CD4-positive, alpha-beta T cell (primary cell): ENCODE data around the gene FFAR1. TPM values are rescaled to one million over a fixed set of nuclear protein-coding genes. Genes with fewer than 3 reads are reported as not detected.
"Not testable (repeated sequence)": the region's sequence is repeated elsewhere in the genome, so short reads cannot be mapped to it uniquely, and the experiment has no call there.

Experiments
- ATAC-seq: fragments of 200-7000 bp; cut with Tn5 transposase; one replicate; pipeline ENCODE4 v1.10.0; 2022; ENCODE audit warnings: mild to moderate bottlenecking; ENCODE audit not compliant: poor library complexity
- CTCF ChIA-PET: fragments of 350-600 bp; sonication (Branson Sonifier 250); formaldehyde crosslinking; loops from one replicate; lab custom pipeline; 2021; ENCODE audit warnings: antibody characterized with exemption, inconsistent platforms; lab: Charles Lee
- POLR2A ChIA-PET: fragments of 350-600 bp; sonication (Branson Sonifier 250); formaldehyde crosslinking; loops from one replicate; lab custom pipeline; 2021; ENCODE audit warnings: antibody characterized with exemption, inconsistent platforms; lab: Charles Lee
- DNase-seq, 14 experiments: peaks; one replicate each; pipeline ENCODE4 v3.0.0-alpha.2; 2013 to 2020; ENCODE audit warnings: mixed read lengths in 2 of 14
- H3K27ac ChIP-seq, 2 donors: one replicate each; pipeline versions ENCODE4 v1.5.1 to v1.7.0; 2013; ENCODE audit warnings: low read length in 2 of 2, low read depth in 1 of 2, mild to moderate bottlenecking in 1 of 2
- H3K27me3 ChIP-seq, 2 experiments: 1 replicate in 1 of 2; 2 replicates in 1 of 2; pipeline versions ENCODE4 v1.6.1 to v1.7.0; 2013; ENCODE audit warnings: low read length in 2 of 2, control low read depth in 1 of 2, mild to moderate bottlenecking in 1 of 2, moderate library complexity in 1 of 2; ENCODE audit not compliant: insufficient read depth in 2 of 2, control insufficient read depth in 1 of 2
- H3K36me3 ChIP-seq: one replicate; pipeline ENCODE4 v1.6.1; 2013; ENCODE audit warnings: low read length, control low read depth; ENCODE audit not compliant: insufficient read depth
- H3K4me1 ChIP-seq: one replicate; pipeline ENCODE4 v1.6.1; 2013; ENCODE audit warnings: low read length, control low read depth; ENCODE audit not compliant: insufficient read depth
- H3K4me3 ChIP-seq: one replicate; pipeline ENCODE4 v1.5.1; 2013; ENCODE audit warnings: mild to moderate bottlenecking, low read length, moderate library complexity
- H3K9me3 ChIP-seq, 2 experiments: 1 replicate in 1 of 2; 2 replicates in 1 of 2; pipeline versions ENCODE4 v1.6.1 to v1.7.0; 2013; ENCODE audit warnings: low read length in 2 of 2, mild to moderate bottlenecking in 2 of 2, control low read depth in 1 of 2, moderate library complexity in 1 of 2; ENCODE audit not compliant: control insufficient read depth in 1 of 2, insufficient read depth in 1 of 2
- H3K27ac Mint-ChIP-seq: one replicate; pipeline ENCODE4 v1.8.0; 2020; ENCODE audit warnings: mixed read lengths
- H3K27me3 Mint-ChIP-seq: one replicate; pipeline ENCODE4 v1.8.0; 2021; ENCODE audit warnings: mixed read lengths
- H3K36me3 Mint-ChIP-seq: one replicate; pipeline ENCODE4 v1.8.0; 2021; ENCODE audit warnings: low read depth, mixed read lengths
- H3K4me1 Mint-ChIP-seq: one replicate; pipeline ENCODE4 v1.8.0; 2021; ENCODE audit warnings: low read depth, mixed read lengths
- H3K4me3 Mint-ChIP-seq: one replicate; pipeline ENCODE4 v1.8.0; 2020; ENCODE audit warnings: mild to moderate bottlenecking, mixed read lengths
- H3K9me3 Mint-ChIP-seq: one replicate; pipeline ENCODE4 v1.8.0; 2020; ENCODE audit warnings: mixed read lengths
- intact Hi-C, 2 experiments: fragments of 100-400 bp; cut with DNase I in 1 of 2; cut with micrococcal nuclease in 1 of 2; formaldehyde crosslinking; loops; one replicate each; pipeline versions ENCODE4 v1.15.1 to v1.9.0; 2023 to 2025; cut with DNase I, micrococcal nuclease
- total RNA-seq, 174 experiments: library from RNA in 2 of 174; stranded (reverse) in 2 of 174; gene quantifications; one replicate each; pipeline ENCODE4 v1.2.3 and lab custom pipeline; 2021 to 2026
- TF ChIP-seq, protein P1 (sequence below): fragments of 200-600 bp; IDR thresholded peaks from one replicate; pipeline ENCODE4 v1.8.0; 2022; ENCODE audit warnings: antibody characterized with exemption, mild to moderate bottlenecking

FFAR1 gene
- total RNA-seq, 2 experiments from 2014 or later, result not detected

DNA sequence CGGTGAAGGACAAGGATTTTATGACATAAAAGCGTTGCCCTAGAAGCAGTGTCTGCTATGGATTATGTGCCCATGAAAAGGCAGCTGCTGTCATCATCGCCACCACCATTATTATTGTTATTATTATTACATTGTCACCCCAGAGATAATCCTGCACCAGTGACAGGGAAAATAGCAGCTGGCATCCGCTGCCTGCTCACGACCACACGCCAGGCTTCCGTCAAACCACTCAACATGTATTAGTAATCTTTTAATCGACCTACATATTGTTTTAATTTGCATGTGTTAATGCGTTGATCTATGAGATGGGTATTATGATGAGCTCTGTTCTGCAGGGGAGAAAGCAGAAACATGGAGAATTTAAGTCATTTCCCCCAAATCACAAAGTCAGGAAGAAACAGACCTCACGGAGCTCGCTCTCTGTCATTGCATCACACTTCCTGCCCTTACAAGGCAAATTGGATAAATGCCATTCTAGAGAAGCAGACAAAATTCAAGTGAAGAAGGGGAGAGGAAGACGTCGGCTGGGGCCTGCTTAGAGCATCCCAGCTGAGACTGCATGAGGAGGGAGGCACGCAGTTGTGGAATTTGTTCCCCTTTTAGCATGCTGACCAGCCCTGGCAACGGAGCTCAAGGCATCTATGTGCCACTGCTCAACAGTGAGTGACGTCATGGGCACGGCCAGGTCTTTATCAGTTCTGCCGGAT is 10.3 kb downstream of the FFAR1 start, which contains the start of gene FFAR3:
Gene FFAR3, plus strand, starts transcription at position 594 of the 707 bp plus-strand sequence. CDS start 431 bp downstream, outside the sequence.
- Mint-ChIP-seq H3K4me3 (no peak within 1 kb of the TSS), H3K9me3 (no peaks in the 10 kb centered on the region), H3K27ac (no peak within 1 kb of the TSS), H3K4me1 (peaks cover 9% of the 10 kb centered on the region), H3K27me3 (peaks cover 5% of the 10 kb centered on the region), H3K36me3 (no peaks in the 10 kb centered on the region)
- DNase-seq, result peak in 5 of 14 experiments; percentile 18 to 60 (median 30)
- Histone ChIP-seq H3K36me3 (no peaks in the 10 kb centered on the region), H3K9me3 (no peaks in the 10 kb centered on the region), H3K27me3 (no peaks in the 10 kb centered on the region), H3K4me3 (no peak within 1 kb of the TSS), H3K4me1 (peaks cover 7% of the 10 kb centered on the region), H3K27ac (no peak within 1 kb of the TSS)
- ChIA-PET CTCF (no interaction called here), POLR2A (interaction anchor here (1.1 to 2.5 kb wide), 2 partner anchors 105 to 137 kb away, joined by 3 to 13 read pairs; no protein-coding TSS in a partner anchor)
- peak; percentile 43 for ATAC-seq
- TF ChIP-seq, protein P1, sequence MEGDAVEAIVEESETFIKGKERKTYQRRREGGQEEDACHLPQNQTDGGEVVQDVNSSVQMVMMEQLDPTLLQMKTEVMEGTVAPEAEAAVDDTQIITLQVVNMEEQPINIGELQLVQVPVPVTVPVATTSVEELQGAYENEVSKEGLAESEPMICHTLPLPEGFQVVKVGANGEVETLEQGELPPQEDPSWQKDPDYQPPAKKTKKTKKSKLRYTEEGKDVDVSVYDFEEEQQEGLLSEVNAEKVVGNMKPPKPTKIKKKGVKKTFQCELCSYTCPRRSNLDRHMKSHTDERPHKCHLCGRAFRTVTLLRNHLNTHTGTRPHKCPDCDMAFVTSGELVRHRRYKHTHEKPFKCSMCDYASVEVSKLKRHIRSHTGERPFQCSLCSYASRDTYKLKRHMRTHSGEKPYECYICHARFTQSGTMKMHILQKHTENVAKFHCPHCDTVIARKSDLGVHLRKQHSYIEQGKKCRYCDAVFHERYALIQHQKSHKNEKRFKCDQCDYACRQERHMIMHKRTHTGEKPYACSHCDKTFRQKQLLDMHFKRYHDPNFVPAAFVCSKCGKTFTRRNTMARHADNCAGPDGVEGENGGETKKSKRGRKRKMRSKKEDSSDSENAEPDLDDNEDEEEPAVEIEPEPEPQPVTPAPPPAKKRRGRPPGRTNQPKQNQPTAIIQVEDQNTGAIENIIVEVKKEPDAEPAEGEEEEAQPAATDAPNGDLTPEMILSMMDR, result no peak
- intact Hi-C loops, result no loop called here

DNA sequence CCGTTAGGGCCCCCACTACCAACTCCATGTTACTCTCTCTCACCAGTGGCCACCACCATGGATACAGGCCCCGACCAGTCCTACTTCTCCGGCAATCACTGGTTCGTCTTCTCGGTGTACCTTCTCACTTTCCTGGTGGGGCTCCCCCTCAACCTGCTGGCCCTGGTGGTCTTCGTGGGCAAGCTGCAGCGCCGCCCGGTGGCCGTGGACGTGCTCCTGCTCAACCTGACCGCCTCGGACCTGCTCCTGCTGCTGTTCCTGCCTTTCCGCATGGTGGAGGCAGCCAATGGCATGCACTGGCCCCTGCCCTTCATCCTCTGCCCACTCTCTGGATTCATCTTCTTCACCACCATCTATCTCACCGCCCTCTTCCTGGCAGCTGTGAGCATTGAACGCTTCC is 11.1 kb downstream of the FFAR1 start:
- ATAC-seq, H3K27me3 ChIP-seq, H3K4me3 ChIP-seq, H3K4me1 ChIP-seq, H3K27me3 Mint-ChIP-seq, H3K36me3 ChIP-seq, H3K36me3 Mint-ChIP-seq, H3K4me3 Mint-ChIP-seq, intact Hi-C loops, H3K4me1 Mint-ChIP-seq, H3K9me3 ChIP-seq, H3K9me3 Mint-ChIP-seq, CTCF ChIA-PET, POLR2A ChIA-PET, H3K27ac ChIP-seq, H3K27ac Mint-ChIP-seq, DNase-seq: not testable (repeated sequence)

DNA sequence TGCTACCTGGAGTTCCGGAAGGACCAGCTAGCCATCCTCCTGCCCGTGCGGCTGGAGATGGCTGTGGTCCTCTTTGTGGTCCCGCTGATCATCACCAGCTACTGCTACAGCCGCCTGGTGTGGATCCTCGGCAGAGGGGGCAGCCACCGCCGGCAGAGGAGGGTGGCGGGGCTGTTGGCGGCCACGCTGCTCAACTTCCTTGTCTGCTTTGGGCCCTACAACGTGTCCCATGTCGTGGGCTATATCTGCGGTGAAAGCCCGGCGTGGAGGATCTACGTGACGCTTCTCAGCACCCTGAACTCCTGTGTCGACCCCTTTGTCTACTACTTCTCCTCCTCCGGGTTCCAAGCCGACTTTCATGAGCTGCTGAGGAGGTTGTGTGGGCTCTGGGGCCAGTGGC is 11.7 kb downstream of the FFAR1 start:
- H3K36me3 ChIP-seq, H3K4me1 Mint-ChIP-seq, CTCF ChIA-PET, H3K9me3 ChIP-seq, ATAC-seq, H3K27ac Mint-ChIP-seq, H3K27me3 Mint-ChIP-seq, H3K27me3 ChIP-seq, POLR2A ChIA-PET, H3K36me3 Mint-ChIP-seq, intact Hi-C loops, H3K9me3 Mint-ChIP-seq, H3K4me1 ChIP-seq, H3K4me3 Mint-ChIP-seq, H3K27ac ChIP-seq, H3K4me3 ChIP-seq: not testable (repeated sequence)
- DNase-seq, result peak in 1 of 14 experiments; percentile 30

DNA sequence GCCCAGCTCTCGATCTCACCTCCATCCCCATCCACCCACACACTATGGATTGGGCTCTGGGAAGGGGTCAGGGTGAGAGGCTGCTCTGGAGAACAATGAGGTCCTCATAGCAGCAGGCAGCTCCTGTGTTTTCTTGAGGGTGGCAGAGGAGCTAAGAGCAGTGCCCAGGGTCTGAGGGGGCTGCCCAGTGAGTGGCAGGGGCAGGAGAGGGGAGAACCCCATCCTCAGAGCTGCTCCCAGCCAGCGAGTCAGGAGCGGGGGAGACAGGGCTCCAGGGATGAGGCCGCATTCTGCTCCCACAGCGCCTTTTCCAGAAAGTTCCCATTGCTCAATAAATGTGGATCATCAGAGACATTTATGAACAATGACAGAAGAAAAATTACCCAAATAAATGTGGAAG is 12.4 kb downstream of the FFAR1 start:
- H3K36me3 ChIP-seq, CTCF ChIA-PET, H3K36me3 Mint-ChIP-seq, POLR2A ChIA-PET, H3K4me1 Mint-ChIP-seq, H3K4me3 Mint-ChIP-seq, H3K27ac Mint-ChIP-seq, H3K4me1 ChIP-seq, ATAC-seq, H3K27ac ChIP-seq, H3K9me3 ChIP-seq, intact Hi-C loops, H3K4me3 ChIP-seq, H3K9me3 Mint-ChIP-seq, H3K27me3 Mint-ChIP-seq, H3K27me3 ChIP-seq: not testable (repeated sequence)
- peak in 1 of 14 experiments; percentile 8 for DNase-seq
